SU-DHL-6 (cell line): ENCODE measurements around the gene CT45A2.
"Not testable (repeated sequence)": the region's sequence is repeated elsewhere in the genome, so short reads cannot be mapped to it uniquely, and the experiment has no call there.

ENCODE experiments used
- EZH2phosphoT487 ChIP-seq: fragments of 200-600 bp; sonication (generic), shearing (Covaris generic); conservative IDR thresholded peaks from 2 replicates; pipeline ENCODE4 v1.6.1; 2018; ENCODE audit warnings: mild to moderate bottlenecking, antibody characterized with exemption, low read length, moderate library complexity, mixed read lengths
- TF ChIP-seq, protein P1 (sequence below): fragments of 200-600 bp; sonication (generic); IDR thresholded peaks from one replicate; pipeline ENCODE4 v1.5.1; 2017; ENCODE audit warnings: antibody characterized with exemption, mild to moderate bottlenecking, low read length, moderate library complexity; ENCODE audit not compliant: insufficient read depth, poor library complexity, severe bottlenecking

GRCh38 chrX:135768091-135768490 lies 51.7 kb downstream of the CT45A2 start, which contains the start of gene CT45A3:
- TF ChIP-seq, protein P1, sequence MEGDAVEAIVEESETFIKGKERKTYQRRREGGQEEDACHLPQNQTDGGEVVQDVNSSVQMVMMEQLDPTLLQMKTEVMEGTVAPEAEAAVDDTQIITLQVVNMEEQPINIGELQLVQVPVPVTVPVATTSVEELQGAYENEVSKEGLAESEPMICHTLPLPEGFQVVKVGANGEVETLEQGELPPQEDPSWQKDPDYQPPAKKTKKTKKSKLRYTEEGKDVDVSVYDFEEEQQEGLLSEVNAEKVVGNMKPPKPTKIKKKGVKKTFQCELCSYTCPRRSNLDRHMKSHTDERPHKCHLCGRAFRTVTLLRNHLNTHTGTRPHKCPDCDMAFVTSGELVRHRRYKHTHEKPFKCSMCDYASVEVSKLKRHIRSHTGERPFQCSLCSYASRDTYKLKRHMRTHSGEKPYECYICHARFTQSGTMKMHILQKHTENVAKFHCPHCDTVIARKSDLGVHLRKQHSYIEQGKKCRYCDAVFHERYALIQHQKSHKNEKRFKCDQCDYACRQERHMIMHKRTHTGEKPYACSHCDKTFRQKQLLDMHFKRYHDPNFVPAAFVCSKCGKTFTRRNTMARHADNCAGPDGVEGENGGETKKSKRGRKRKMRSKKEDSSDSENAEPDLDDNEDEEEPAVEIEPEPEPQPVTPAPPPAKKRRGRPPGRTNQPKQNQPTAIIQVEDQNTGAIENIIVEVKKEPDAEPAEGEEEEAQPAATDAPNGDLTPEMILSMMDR = not testable (repeated sequence)
- not testable (repeated sequence) for TF ChIP-seq EZH2phosphoT487
